Breast epithelium (tissue), 4 donors: ENCODE data around the gene PSMD4. TPM values are rescaled to one million over a fixed set of nuclear protein-coding genes. Genes with fewer than 3 reads are reported as not detected.

Source experiments
- DNase-seq, 2 donors: peaks; one replicate each; pipeline ENCODE4 v3.0.0-alpha.2; 2019; ENCODE audit warnings: low spot score in 2 of 2
- H3K27ac ChIP-seq, 2 donors: fragments of 200-600 bp; sonication (generic) in 1 of 2; one replicate each; pipeline ENCODE4 v1.5.1; 2016 to 2019; ENCODE audit warnings: mild to moderate bottlenecking in 1 of 2
- H3K27me3 ChIP-seq, 2 donors: fragments of 200-600 bp; sonication (generic) in 1 of 2; one replicate each; pipeline versions ENCODE4 v1.5.1 to v1.6.0; 2017 to 2019; ENCODE audit warnings: control low read depth in 1 of 2, mild to moderate bottlenecking in 1 of 2
- H3K36me3 ChIP-seq: fragments of 200-600 bp; one replicate; pipeline ENCODE4 v1.5.1; 2019
- H3K4me1 ChIP-seq, 2 donors: fragments of 200-600 bp; sonication (generic); one replicate each; pipeline ENCODE4 v1.5.1; 2016 to 2019; ENCODE audit warnings: control low read depth in 1 of 2
- H3K4me3 ChIP-seq, 3 donors: fragments of 200-600 bp; sonication (generic); 1 replicate in 2 of 3; 2 replicates in 1 of 3; pipeline ENCODE4 v1.5.1; 2016 to 2019; ENCODE audit warnings: mild to moderate bottlenecking in 3 of 3, moderate library complexity in 2 of 3
- H3K9me3 ChIP-seq, 2 donors: fragments of 200-600 bp; sonication (generic) in 1 of 2; one replicate each; pipeline ENCODE4 v1.5.1; 2016 to 2019; ENCODE audit warnings: control low read depth in 1 of 2
- CTCF ChIP-seq, 3 donors: fragments of 450-650 bp; IDR thresholded peaks; one replicate each; pipeline ENCODE4 v1.5.1; 2016 to 2017; ENCODE audit warnings: antibody characterized with exemption in 3 of 3, mild to moderate bottlenecking in 3 of 3, moderate library complexity in 3 of 3
- POLR2A ChIP-seq: fragments of 450-650 bp; IDR thresholded peaks from one replicate; pipeline ENCODE4 v1.6.1; 2016; ENCODE audit warnings: antibody characterized with exemption, mild to moderate bottlenecking, moderate library complexity
- POLR2AphosphoS5 ChIP-seq, 3 donors: sonication (generic); formaldehyde crosslinking; IDR thresholded peaks; one replicate each; pipeline ENCODE4 v1.6.1; 2017; ENCODE audit warnings: antibody characterized with exemption in 3 of 3
- intact Hi-C: fragments of 100-400 bp; cut with DNase I; formaldehyde crosslinking; loops from one replicate; pipeline ENCODE4 v1.15.1; 2023; ENCODE audit warnings: low total_unique reads
- total RNA-seq, 3 donors: library from RNA; depleted of rRNA; stranded (reverse); fragments of >200 nt; gene quantifications; one replicate each; pipeline ENCODE4 v1.1.0, GENCODE V29; 2016

The PSMD4 gene
- total RNA-seq, 3 donors from 2014 or later: 108 to 188 (median 140) TPM

- DNase-seq: no peak
- intact Hi-C loops: no loop called here
- no peak overlapping the region for H3K27ac ChIP-seq
- no peaks in the 10 kb centered on the region for H3K4me1 ChIP-seq
- TF ChIP-seq POLR2AphosphoS5 (IDR thresholded peaks at IDR 0.05): no peak
- no peak for TF ChIP-seq CTCF (IDR thresholded peaks at IDR 0.05)
- TF ChIP-seq POLR2A: no peak
- no peaks in the 10 kb centered on the region for H3K36me3 ChIP-seq
- H3K9me3 ChIP-seq: no peaks in the 10 kb centered on the region
- no peak overlapping the region for H3K4me3 ChIP-seq
- H3K27me3 ChIP-seq: no peaks in the 10 kb centered on the region
These were observed 12.1 kb upstream of the PSMD4 start for GRCh38 chr1:151242442-151242841.

- no peak for DNase-seq
- intact Hi-C loops: no loop called here
- Histone ChIP-seq H3K36me3 (no peaks in the 10 kb centered on the region), H3K4me1 (no peaks in the 10 kb centered on the region), H3K27ac (no peak overlapping the region), H3K27me3 (no peaks in the 10 kb centered on the region), H3K9me3 (no peaks in the 10 kb centered on the region), H3K4me3 (no peak overlapping the region)
- TF ChIP-seq POLR2AphosphoS5 (IDR thresholded peaks at IDR 0.05) (no peak), POLR2A (no peak), CTCF (IDR thresholded peaks at IDR 0.05) (no peak)
These were observed 10.8 kb upstream of the PSMD4 start for GRCh38 chr1:151243683-151244216.

- Histone ChIP-seq H3K27ac (no peak overlapping the region), H3K4me1 (no peaks in the 10 kb centered on the region), H3K27me3 (no peaks in the 10 kb centered on the region), H3K36me3 (no peaks in the 10 kb centered on the region), H3K9me3 (no peaks in the 10 kb centered on the region), H3K4me3 (no peak overlapping the region)
- no peak for TF ChIP-seq POLR2AphosphoS5 (IDR thresholded peaks at IDR 0.05)
- TF ChIP-seq POLR2A: no peak
- no peak for TF ChIP-seq CTCF (IDR thresholded peaks at IDR 0.05)
- intact Hi-C loops: no loop called here
- DNase-seq: no peak
These were observed 7.7 kb upstream of the PSMD4 start for GRCh38 chr1:151246786-151247185.

GRCh38 chr1:151251656-151252470 is 2.7 kb upstream of the PSMD4 start:
- no peak overlapping the region for H3K4me3 ChIP-seq
- H3K4me1 ChIP-seq: peaks cover 4 to 7% of the 10 kb centered on the region in 2 donors
- TF ChIP-seq POLR2A (no peak), POLR2AphosphoS5 (IDR thresholded peaks at IDR 0.05) (no peak), CTCF (IDR thresholded peaks at IDR 0.05) (peak; percentile 57 to 74 (median 69))
- intact Hi-C loops: no loop called here
- peak in 1 of 2 donors; percentile 58 for DNase-seq
- no peaks in the 10 kb centered on the region for H3K27me3 ChIP-seq
- no peaks in the 10 kb centered on the region for H3K9me3 ChIP-seq
- no peak overlapping the region for H3K27ac ChIP-seq
- no peaks in the 10 kb centered on the region for H3K36me3 ChIP-seq

- Histone ChIP-seq H3K4me3 (peak overlapping the region; percentile 90 to 99 (median 92)), H3K27ac (peak overlapping the region in 1 of 2 donors; percentile 98), H3K27me3 (no peaks in the 10 kb centered on the region), H3K9me3 (no peaks in the 10 kb centered on the region), H3K36me3 (no peaks in the 10 kb centered on the region), H3K4me1 (peaks cover 4 to 7% of the 10 kb centered on the region in 2 donors)
- intact Hi-C loops: loop anchor here (1.0 kb wide), 1 partner anchor 27 kb away; no protein-coding TSS in a partner anchor
- TF ChIP-seq POLR2A (no peak), CTCF (IDR thresholded peaks at IDR 0.05) (no peak), POLR2AphosphoS5 (IDR thresholded peaks at IDR 0.05) (no peak)
- DNase-seq: no peak
These were observed 847 bp downstream of the PSMD4 start for GRCh38 chr1:151255381-151255780.
